Activated naive CD8-positive, alpha-beta T cell (primary cell): ENCODE data around the gene NOP14.
A peak's percentile ranks its signal among the peaks of the same experiment; 100 is the strongest.

Source experiments
- H3K27ac Mint-ChIP-seq: one replicate; pipeline ENCODE4 v1.8.0; 2021; ENCODE audit warnings: mixed read lengths
- H3K27me3 Mint-ChIP-seq: one replicate; pipeline ENCODE4 v1.8.0; 2021; ENCODE audit warnings: mixed read lengths
- H3K36me3 Mint-ChIP-seq: one replicate; pipeline ENCODE4 v1.8.0; 2021; ENCODE audit warnings: mixed read lengths
- H3K4me1 Mint-ChIP-seq: one replicate; pipeline ENCODE4 v1.8.0; 2021; ENCODE audit warnings: low read depth, mixed read lengths
- H3K4me3 Mint-ChIP-seq: one replicate; pipeline ENCODE4 v1.8.0; 2021; ENCODE audit warnings: mild to moderate bottlenecking, mixed read lengths
- H3K9me3 Mint-ChIP-seq: one replicate; pipeline ENCODE4 v1.8.0; 2021; ENCODE audit warnings: low read depth, mixed read lengths

The NOP14 gene

DNA sequence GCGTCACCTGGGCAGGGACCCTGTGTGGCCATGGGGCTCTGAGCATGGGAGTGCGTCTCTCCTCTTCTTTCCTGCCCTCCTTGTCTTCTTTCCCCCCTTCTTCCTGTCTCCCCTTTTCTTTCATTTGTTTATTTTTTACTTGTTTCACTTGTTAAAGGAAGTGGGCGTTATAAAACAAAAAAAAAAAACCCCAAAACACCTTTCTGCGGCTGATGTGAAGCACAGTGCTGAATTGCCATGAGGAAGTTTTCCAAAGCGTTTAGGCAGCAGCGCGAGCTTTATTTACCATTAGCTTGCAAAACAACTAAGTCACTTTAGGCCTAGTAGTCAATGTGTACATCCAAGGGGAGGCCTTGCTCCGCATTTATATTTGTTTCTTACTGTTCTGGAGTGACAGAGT, 57.0 kb downstream of the NOP14 start:
- Mint-ChIP-seq H3K36me3 (peaks cover 6% of the 10 kb centered on the region), H3K27me3 (no peaks in the 10 kb centered on the region), H3K4me3 (peak overlapping the region; percentile 47), H3K4me1 (peaks cover 35% of the 10 kb centered on the region), H3K27ac (peak overlapping the region; percentile 61), H3K9me3 (no peaks in the 10 kb centered on the region)

DNA sequence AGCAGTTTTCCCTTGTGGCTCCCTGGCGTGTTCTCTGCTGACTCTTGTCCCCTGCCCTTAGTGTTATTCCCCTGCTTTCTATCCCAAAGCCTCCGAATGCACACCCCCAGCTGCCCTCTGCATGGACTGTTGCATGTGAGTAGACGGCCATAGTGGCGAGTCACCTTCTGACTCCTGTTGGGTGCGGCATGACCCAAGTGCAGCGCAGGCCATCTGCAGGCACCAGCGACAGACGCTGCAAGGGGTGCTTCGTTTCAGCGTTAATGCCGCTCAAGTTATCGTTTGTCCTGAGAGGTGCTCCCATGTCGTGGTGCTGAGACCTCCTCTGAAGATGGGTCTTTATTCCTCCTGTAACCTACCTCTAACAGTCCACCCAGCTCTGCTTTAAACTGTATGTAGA, 57.7 kb downstream of the NOP14 start:
- H3K27me3 Mint-ChIP-seq, result no peaks in the 10 kb centered on the region
- H3K27ac Mint-ChIP-seq, result peak overlapping the region; percentile 79
- H3K4me1 Mint-ChIP-seq, result peaks cover 36% of the 10 kb centered on the region
- H3K4me3 Mint-ChIP-seq, result no peak overlapping the region
- H3K36me3 Mint-ChIP-seq, result peaks cover 8% of the 10 kb centered on the region
- no peaks in the 10 kb centered on the region for H3K9me3 Mint-ChIP-seq

DNA sequence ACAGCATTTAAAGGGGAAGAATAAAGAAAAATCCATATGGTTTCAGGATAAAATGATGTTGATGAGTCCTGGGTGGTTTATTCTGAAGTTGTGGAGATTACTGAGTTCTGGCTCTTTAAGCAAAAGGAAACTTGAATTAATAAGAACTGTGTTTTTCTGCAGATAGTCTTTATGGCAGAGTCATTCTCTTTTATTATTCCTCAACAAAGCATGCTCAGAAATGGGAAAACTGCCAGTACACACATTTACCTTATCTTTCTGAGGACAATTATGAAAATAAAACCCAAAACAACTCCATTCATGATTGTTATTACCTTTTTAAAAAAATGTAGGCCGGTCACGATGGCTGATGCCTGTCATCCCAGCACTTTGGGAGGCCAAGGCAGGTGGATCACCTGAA, 61.1 kb downstream of the NOP14 start:
- Mint-ChIP-seq H3K27me3 (no peaks in the 10 kb centered on the region), H3K36me3 (peaks cover 11% of the 10 kb centered on the region), H3K4me3 (no peak overlapping the region), H3K9me3 (no peaks in the 10 kb centered on the region), H3K4me1 (peaks cover 28% of the 10 kb centered on the region), H3K27ac (peak overlapping the region; percentile 61)

- no peaks in the 10 kb centered on the region for H3K9me3 Mint-ChIP-seq
- no peak overlapping the region for H3K4me3 Mint-ChIP-seq
- H3K27ac Mint-ChIP-seq, result peak overlapping the region; percentile 55
- H3K4me1 Mint-ChIP-seq, result peaks cover 20% of the 10 kb centered on the region
- peaks cover 11% of the 10 kb centered on the region for H3K36me3 Mint-ChIP-seq
- no peaks in the 10 kb centered on the region for H3K27me3 Mint-ChIP-seq
Observed at GRCh38 chr4:2901186-2901585, 62.0 kb downstream of the NOP14 start.

GRCh38 chr4:2900741-2901140, 62.5 kb downstream of the NOP14 start:
- H3K4me3 Mint-ChIP-seq, result no peak overlapping the region
- no peaks in the 10 kb centered on the region for H3K27me3 Mint-ChIP-seq
- peaks cover 11% of the 10 kb centered on the region for H3K36me3 Mint-ChIP-seq
- peak overlapping the region; percentile 55 for H3K27ac Mint-ChIP-seq
- peaks cover 17% of the 10 kb centered on the region for H3K4me1 Mint-ChIP-seq
- H3K9me3 Mint-ChIP-seq, result no peaks in the 10 kb centered on the region

- peaks cover 4% of the 10 kb centered on the region for H3K4me1 Mint-ChIP-seq
- H3K9me3 Mint-ChIP-seq, result no peaks in the 10 kb centered on the region
- no peak overlapping the region for H3K4me3 Mint-ChIP-seq
- no peaks in the 10 kb centered on the region for H3K27me3 Mint-ChIP-seq
- H3K36me3 Mint-ChIP-seq, result peaks cover 7% of the 10 kb centered on the region
- H3K27ac Mint-ChIP-seq, result peak overlapping the region; percentile 46
Observed at GRCh38 chr4:2898001-2898400, 65.2 kb downstream of the NOP14 start.

- peaks cover under 1% of the 10 kb centered on the region for H3K36me3 Mint-ChIP-seq
- H3K9me3 Mint-ChIP-seq, result no peaks in the 10 kb centered on the region
- H3K27me3 Mint-ChIP-seq, result no peaks in the 10 kb centered on the region
- H3K4me3 Mint-ChIP-seq, result no peak overlapping the region
- H3K4me1 Mint-ChIP-seq, result peaks cover 4% of the 10 kb centered on the region
- H3K27ac Mint-ChIP-seq, result no peak overlapping the region
Observed at GRCh38 chr4:2893772-2894171, 69.4 kb downstream of the NOP14 start.

GRCh38 chr4:2891294-2891693, 71.9 kb downstream of the NOP14 start:
- peak overlapping the region; percentile 58 for H3K27ac Mint-ChIP-seq
- H3K4me3 Mint-ChIP-seq, result no peak overlapping the region
- H3K36me3 Mint-ChIP-seq, result no peaks in the 10 kb centered on the region
- H3K27me3 Mint-ChIP-seq, result no peaks in the 10 kb centered on the region
- H3K9me3 Mint-ChIP-seq, result no peaks in the 10 kb centered on the region
- H3K4me1 Mint-ChIP-seq, result peaks cover 4% of the 10 kb centered on the region

DNA sequence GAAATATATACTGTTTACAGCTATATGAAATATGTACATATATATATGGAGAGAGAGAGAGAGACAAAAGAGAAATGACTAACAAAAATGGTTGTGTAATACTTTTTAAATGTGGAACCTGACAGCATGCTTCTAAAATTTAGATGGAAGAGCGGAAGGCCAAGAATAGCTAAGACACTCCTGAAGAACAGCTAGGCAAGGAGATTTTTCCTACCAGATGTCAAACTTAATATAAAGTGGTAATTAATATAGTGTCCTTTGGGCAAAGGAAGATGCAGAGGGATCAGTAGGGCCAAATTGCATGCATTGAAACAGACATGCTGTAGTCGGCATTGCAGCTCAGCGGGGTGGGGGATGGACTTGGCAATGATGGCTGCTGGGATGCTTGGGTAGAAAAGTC, 74.3 kb downstream of the NOP14 start:
- Mint-ChIP-seq H3K36me3 (peaks cover 5% of the 10 kb centered on the region), H3K9me3 (no peaks in the 10 kb centered on the region), H3K4me3 (no peak overlapping the region), H3K4me1 (peaks cover 11% of the 10 kb centered on the region), H3K27me3 (no peaks in the 10 kb centered on the region), H3K27ac (no peak overlapping the region)
